Esophagus squamous epithelium (tissue), 5 donors: ENCODE measurements around the gene GZMM. TPM values are rescaled to one million over a fixed set of nuclear protein-coding genes. Genes with fewer than 3 reads are reported as not detected.

Experiments used
- DNase-seq: peaks from one replicate; lab custom pipeline; 2025; lab: John Stamatoyannopoulos, UW
- H3K27ac ChIP-seq, 4 donors: fragments of 200-600 bp; sonication (generic); one replicate each; pipeline ENCODE4 v1.5.1; 2016 to 2019; ENCODE audit warnings: mild to moderate bottlenecking in 1 of 4
- H3K27me3 ChIP-seq, 4 donors: fragments of 200-600 bp; sonication (generic); 1 replicate in 3 of 4; 2 replicates in 1 of 4; pipeline versions ENCODE4 v1.5.1 to v1.6.0; 2017 to 2021; ENCODE audit warnings: antibody characterized with exemption in 1 of 4
- H3K36me3 ChIP-seq, 3 donors: fragments of 200-600 bp; sonication (generic); one replicate each; pipeline ENCODE4 v1.5.1; 2016 to 2019
- H3K4me1 ChIP-seq, 3 donors: fragments of 200-600 bp; sonication (generic); one replicate each; pipeline ENCODE4 v1.5.1; 2017 to 2019
- H3K4me3 ChIP-seq, 4 donors: fragments of 200-600 bp; sonication (generic); 1 replicate in 3 of 4; 2 replicates in 1 of 4; pipeline ENCODE4 v1.5.1; 2016 to 2019; ENCODE audit warnings: mild to moderate bottlenecking in 2 of 4, moderate library complexity in 1 of 4
- H3K9me3 ChIP-seq, 3 donors: fragments of 200-600 bp; sonication (generic); one replicate each; pipeline ENCODE4 v1.5.1; 2016 to 2019
- CTCF ChIP-seq, 6 experiments: fragments of 450-650 bp in 4 of 6; fragments of 200-600 bp in 2 of 6; sonication (generic) in 2 of 6; IDR thresholded peaks; one replicate each; pipeline ENCODE4 v1.5.1; 2016 to 2019; ENCODE audit warnings: antibody characterized with exemption in 6 of 6, mild to moderate bottlenecking in 4 of 6, moderate library complexity in 4 of 6
- POLR2A ChIP-seq, 4 donors: fragments of 450-650 bp; IDR thresholded peaks; one replicate each; pipeline ENCODE4 v1.6.1; 2017; ENCODE audit warnings: antibody characterized with exemption in 4 of 4, mild to moderate bottlenecking in 4 of 4, moderate library complexity in 3 of 4
- WGBS, 2 donors: methylation state at CpG; one replicate each; pipeline ENCODE4 v1.1.5; 2018; 5-methylcytosine and 5-hydroxymethylcytosine counted together
- intact Hi-C: fragments of 100-400 bp; cut with DNase I; formaldehyde crosslinking; loops from one replicate; pipeline ENCODE4 v1.15.0; 2022
- total RNA-seq, 4 donors: library from RNA; depleted of rRNA; stranded (reverse); fragments of >200 nt; gene quantifications; one replicate each; pipeline ENCODE4 v1.1.0, GENCODE V29; 2016
- donor health status: DM: yes; HTN: yes; CAD: no.

GZMM gene
- total RNA-seq, 4 donors from 2014 or later = 0.48 to 0.95 (median 0.57) TPM; not detected in 1

GRCh38 chr19:532561-533363 lies 11.1 kb upstream of the GZMM start:
- H3K4me1 ChIP-seq = peaks cover 22 to 44% (median 23%) of the 10 kb centered on the region in 3 donors
- H3K9me3 ChIP-seq = no peaks in the 10 kb centered on the region
- H3K27me3 ChIP-seq = no peaks in the 10 kb centered on the region
- TF ChIP-seq CTCF (IDR thresholded peaks at IDR 0.05) = peak in 5 of 6 experiments; percentile 14 to 45 (median 25)
- no peak for TF ChIP-seq POLR2A (IDR thresholded peaks at IDR 0.05)
- no peak for DNase-seq
- peak overlapping the region; percentile 95 to 99 (median 97) for H3K27ac ChIP-seq
- peak overlapping the region; percentile 93 to 99 (median 97) for H3K4me3 ChIP-seq
- intact Hi-C loops = no loop called here
- 0 to 2% methylated on average over 2 to 10 of the region's 47 CpGs for WGBS, 2 donors
- peaks cover 14 to 26% (median 15%) of the 10 kb centered on the region in 3 donors for H3K36me3 ChIP-seq

DNA sequence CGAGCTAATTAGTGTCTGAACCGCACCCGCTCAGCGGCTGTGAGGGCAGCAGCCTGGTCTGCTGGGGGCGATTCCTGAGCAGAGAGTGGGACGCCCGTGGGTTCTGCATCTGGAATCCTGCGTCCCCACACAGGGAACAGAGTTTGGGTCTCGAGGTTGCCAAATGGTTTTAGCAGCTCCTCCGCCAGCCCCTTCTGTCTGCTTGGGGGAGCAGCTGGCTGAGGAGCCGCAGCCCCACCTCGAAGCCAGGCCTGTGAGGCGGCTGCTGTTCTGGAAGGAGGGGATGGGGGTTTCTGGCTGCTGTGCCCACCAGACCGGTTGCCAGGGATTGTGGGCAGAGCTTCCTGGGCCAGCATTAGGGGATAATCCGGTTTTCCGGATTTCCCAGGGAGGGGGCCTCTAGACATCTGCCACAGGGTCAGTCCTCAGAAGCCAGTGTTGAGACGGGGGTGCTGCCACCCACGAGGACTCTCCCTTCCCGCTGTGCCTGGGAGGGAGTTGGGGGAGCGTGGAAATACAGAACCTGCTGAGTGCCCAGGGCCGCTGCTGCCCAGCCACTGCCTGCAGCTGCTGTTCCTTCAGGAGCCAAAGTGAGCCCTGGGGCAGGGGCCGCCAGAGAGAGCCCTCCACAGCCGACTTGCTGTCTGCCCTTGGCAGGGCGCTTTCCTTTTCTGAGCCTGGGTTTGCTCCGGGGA lies 10.3 kb upstream of the GZMM start:
- no peak for TF ChIP-seq CTCF (IDR thresholded peaks at IDR 0.05)
- no peak for TF ChIP-seq POLR2A (IDR thresholded peaks at IDR 0.05)
- peak overlapping the region; percentile 93 to 99 (median 97) for H3K4me3 ChIP-seq

DNA sequence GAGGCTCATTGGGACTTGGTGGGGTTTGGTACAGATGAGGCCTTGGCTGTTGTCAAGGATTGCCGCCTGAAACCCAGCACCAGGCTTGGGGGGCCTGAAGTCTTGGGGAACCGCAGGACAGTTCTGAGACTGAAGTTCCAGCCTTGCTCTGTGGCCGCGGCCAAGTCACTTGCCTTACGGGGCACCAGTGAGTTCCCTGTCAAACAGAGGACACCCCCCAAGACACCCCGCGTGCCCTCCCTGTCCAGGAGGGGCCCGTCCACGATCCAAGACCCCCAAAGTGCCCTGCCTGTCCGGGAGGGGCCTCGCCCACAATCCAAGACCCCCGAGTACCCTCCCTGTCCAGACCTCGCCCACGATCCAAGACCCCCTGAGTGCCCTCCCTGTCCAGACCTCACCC lies 9.8 kb upstream of the GZMM start:
- Histone ChIP-seq H3K9me3 (no peaks in the 10 kb centered on the region), H3K27ac (peak overlapping the region; percentile 95 to 99 (median 97)), H3K4me1 (peaks cover 22 to 44% (median 23%) of the 10 kb centered on the region in 3 donors), H3K27me3 (no peaks in the 10 kb centered on the region), H3K4me3 (peak overlapping the region in 3 of 4 donors; percentile 93 to 99 (median 99)), H3K36me3 (peaks cover 20 to 40% (median 24%) of the 10 kb centered on the region in 3 donors)
- DNase-seq = no peak
- intact Hi-C loops = no loop called here
- TF ChIP-seq POLR2A (IDR thresholded peaks at IDR 0.05) (no peak), CTCF (IDR thresholded peaks at IDR 0.05) (no peak)
- WGBS, 2 donors = 81% methylated on average over 9 of the region's 14 CpGs; no CpG with 5 or more reads in 1 of the 2 donors

More for the DNA sequence above, 10.3 kb upstream of the GZMM start:
- Histone ChIP-seq H3K27me3 (no peaks in the 10 kb centered on the region), H3K27ac (peak overlapping the region; percentile 95 to 99 (median 97)), H3K9me3 (no peaks in the 10 kb centered on the region), H3K4me1 (peaks cover 22 to 44% (median 23%) of the 10 kb centered on the region in 3 donors), H3K36me3 (peaks cover 20 to 34% (median 20%) of the 10 kb centered on the region in 3 donors)
- WGBS, 2 donors = 29 to 39% methylated on average over 3 to 10 of the region's 25 CpGs
- no peak for DNase-seq
- intact Hi-C loops = no loop called here

GRCh38 chr19:535017-535835 lies 8.6 kb upstream of the GZMM start:
- H3K4me1 ChIP-seq = peaks cover 22 to 44% (median 23%) of the 10 kb centered on the region in 3 donors
- H3K27me3 ChIP-seq = no peaks in the 10 kb centered on the region
- peaks cover 20 to 47% (median 32%) of the 10 kb centered on the region in 3 donors for H3K36me3 ChIP-seq
- no peak overlapping the region for H3K27ac ChIP-seq
- WGBS, 2 donors = 0% methylated on average over 1 of the region's 16 CpGs; no CpG with 5 or more reads in 1 of the 2 donors
- intact Hi-C loops = no loop called here
- H3K4me3 ChIP-seq = no peak overlapping the region
- no peak for TF ChIP-seq CTCF (IDR thresholded peaks at IDR 0.05)
- no peak for TF ChIP-seq POLR2A (IDR thresholded peaks at IDR 0.05)
- H3K9me3 ChIP-seq = no peaks in the 10 kb centered on the region
- no peak for DNase-seq
